HEK293 (cell line): Measurements from ENCODE around the gene NKX1-1.

Experiments used
- CTCF ChIA-PET: fragments of 350-600 bp; formaldehyde crosslinking; extraction: SDS; loops from one replicate; lab custom pipeline; 2021; ENCODE audit warnings: antibody characterized with exemption; lab: Yijun Ruan, JAX
- POLR2A ChIA-PET: fragments of 300-600 bp; formaldehyde crosslinking; extraction: SDS; loops from one replicate; lab custom pipeline; 2020; ENCODE audit warnings: antibody characterized with exemption, inconsistent platforms; lab: Yijun Ruan, JAX
- H3K27ac ChIP-seq: fragments of 200-500 bp; sonication (Bioruptor generic); 2 replicates; pipeline ENCODE4 v1.5.1; 2014; ENCODE audit warnings: low read depth, low read length, control low read depth, inconsistent platforms; ENCODE audit errors: extremely low read depth
- H3K36me3 ChIP-seq, 2 experiments: fragments of 200-500 bp in 1 of 2; sonication (Bioruptor generic) in 1 of 2; 1 replicate in 1 of 2; 2 replicates in 1 of 2; pipeline ENCODE4 v1.5.1; 2014 to 2017; ENCODE audit warnings: inconsistent platforms in 2 of 2, low read length in 2 of 2; ENCODE audit not compliant: control insufficient read depth in 2 of 2, insufficient read depth in 1 of 2
- H3K4me1 ChIP-seq: fragments of 200-500 bp; sonication (Bioruptor generic); 2 replicates; pipeline ENCODE4 v1.5.1; 2014; ENCODE audit warnings: mild to moderate bottlenecking, low read length, inconsistent platforms; ENCODE audit not compliant: control insufficient read depth, insufficient read depth
- H3K4me3 ChIP-seq: 2 replicates; pipeline ENCODE4 v1.5.1; 2011; ENCODE audit warnings: low read depth, mild to moderate bottlenecking, control low read depth, low read length, moderate library complexity
- H3K9me3 ChIP-seq: fragments of 200-500 bp; sonication (Bioruptor generic); 2 replicates; pipeline ENCODE4 v1.5.1; 2014; ENCODE audit warnings: low read depth, low read length, inconsistent platforms; ENCODE audit not compliant: control insufficient read depth, insufficient read depth
- HOXD13 ChIP-seq: sonication (generic); formaldehyde crosslinking; IDR thresholded peaks from 2 replicates; pipeline ENCODE4 v1.8.0; 2022; ENCODE audit warnings: missing genetic modification reagents, borderline replicate concordance
- KLF17 ChIP-seq: fragments of 450-650 bp; formaldehyde crosslinking; IDR thresholded peaks from 2 replicates; pipeline ENCODE4 v1.5.1; 2016; ENCODE audit warnings: missing biosample characterization, missing genetic modification characterization
- KLF8 ChIP-seq: fragments of 450-650 bp; formaldehyde crosslinking; IDR thresholded peaks from 2 replicates; pipeline ENCODE4 v1.5.1; 2016; ENCODE audit warnings: missing biosample characterization, missing genetic modification characterization
- RBAK ChIP-seq: fragments of 450-650 bp; formaldehyde crosslinking; IDR thresholded peaks from 2 replicates; pipeline ENCODE4 v1.5.1; 2016; ENCODE audit warnings: missing biosample characterization, missing genetic modification characterization
- YY2 ChIP-seq: fragments of 450-650 bp; formaldehyde crosslinking; IDR thresholded peaks from 2 replicates; pipeline ENCODE4 v1.5.1; 2016; ENCODE audit warnings: missing biosample characterization, missing genetic modification characterization
- ZBTB1 ChIP-seq: fragments of 450-650 bp; formaldehyde crosslinking; IDR thresholded peaks from 2 replicates; pipeline ENCODE4 v1.5.1; 2016; ENCODE audit warnings: missing biosample characterization, missing genetic modification characterization
- ZEB2 ChIP-seq: fragments of 450-650 bp; formaldehyde crosslinking; IDR thresholded peaks from 2 replicates; pipeline ENCODE4 v1.5.1; 2016; ENCODE audit warnings: missing biosample characterization, missing genetic modification characterization
- ZFHX2 ChIP-seq: fragments of 450-650 bp; formaldehyde crosslinking; conservative IDR thresholded peaks from 2 replicates; pipeline ENCODE4 v1.5.1; 2016; ENCODE audit warnings: missing biosample characterization, missing genetic modification characterization
- ZNF140 ChIP-seq: fragments of 450-650 bp; formaldehyde crosslinking; IDR thresholded peaks from 2 replicates; pipeline ENCODE4 v1.5.1; 2016; ENCODE audit warnings: missing biosample characterization, missing genetic modification characterization
- ZNF146 ChIP-seq: fragments of 450-650 bp; formaldehyde crosslinking; IDR thresholded peaks from 2 replicates; pipeline ENCODE4 v1.5.1; 2016; ENCODE audit warnings: missing biosample characterization, missing genetic modification characterization
- ZNF155 ChIP-seq: fragments of 450-650 bp; formaldehyde crosslinking; IDR thresholded peaks from 2 replicates; pipeline ENCODE4 v1.5.1; 2016; ENCODE audit warnings: missing biosample characterization, missing genetic modification characterization
- ZNF175 ChIP-seq: fragments of 450-650 bp; formaldehyde crosslinking; IDR thresholded peaks from 2 replicates; pipeline ENCODE4 v1.5.1; 2016; ENCODE audit warnings: missing biosample characterization, missing genetic modification characterization
- ZNF274 ChIP-seq, 2 experiments: fragments of 200-500 bp in 1 of 2; fragments of 450-650 bp in 1 of 2; sonication (Bioruptor generic) in 1 of 2; formaldehyde crosslinking in 1 of 2; IDR thresholded peaks; 2 replicates each; pipeline versions ENCODE4 v1.5.1 to v1.6.1; 2014 to 2016; ENCODE audit warnings: borderline replicate concordance in 1 of 2, inconsistent platforms in 1 of 2, low read length in 1 of 2, missing biosample characterization in 1 of 2, missing genetic modification characterization in 1 of 2
- ZNF280D ChIP-seq: fragments of 450-650 bp; formaldehyde crosslinking; IDR thresholded peaks from 2 replicates; pipeline ENCODE4 v1.5.1; 2016; ENCODE audit warnings: missing biosample characterization, missing genetic modification characterization
- ZNF48 ChIP-seq: fragments of 450-650 bp; formaldehyde crosslinking; IDR thresholded peaks from 2 replicates; pipeline ENCODE4 v1.5.1; 2016; ENCODE audit warnings: missing biosample characterization, missing genetic modification characterization
- ZNF596 ChIP-seq: fragments of 450-650 bp; IDR thresholded peaks from 2 replicates; pipeline ENCODE4 v1.5.0; 2018; ENCODE audit warnings: missing biosample characterization, mild to moderate bottlenecking, missing genetic modification characterization, moderate library complexity
- ZNF600 ChIP-seq: fragments of 450-650 bp; formaldehyde crosslinking; IDR thresholded peaks from 2 replicates; pipeline ENCODE4 v1.5.1; 2016; ENCODE audit warnings: missing biosample characterization, missing genetic modification characterization
- ZNF624 ChIP-seq: fragments of 450-650 bp; formaldehyde crosslinking; IDR thresholded peaks from 2 replicates; pipeline ENCODE4 v1.5.1; 2017; ENCODE audit warnings: missing biosample characterization, missing genetic modification characterization
- ZNF629 ChIP-seq: fragments of 450-650 bp; formaldehyde crosslinking; IDR thresholded peaks from 2 replicates; pipeline ENCODE4 v1.5.1; 2017; ENCODE audit warnings: missing biosample characterization, missing genetic modification characterization
- ZNF777 ChIP-seq: fragments of 450-650 bp; formaldehyde crosslinking; IDR thresholded peaks from 2 replicates; pipeline ENCODE4 v1.5.1; 2017; ENCODE audit warnings: missing biosample characterization, missing genetic modification characterization, borderline replicate concordance
- ZSCAN4 ChIP-seq: fragments of 450-650 bp; formaldehyde crosslinking; IDR thresholded peaks from 2 replicates; pipeline ENCODE4 v1.5.1; 2017; ENCODE audit warnings: missing biosample characterization, missing genetic modification characterization
- TF ChIP-seq, protein P1 (sequence below): fragments of 450-650 bp; formaldehyde crosslinking; optimal IDR thresholded peaks from 2 replicates; pipeline ENCODE3; 2016; ENCODE audit warnings: missing biosample characterization, mild to moderate bottlenecking, missing genetic modification characterization
- TF ChIP-seq, protein P2 (sequence below): fragments of 450-650 bp; formaldehyde crosslinking; IDR thresholded peaks from 2 replicates; pipeline ENCODE4 v1.5.1; 2016; ENCODE audit warnings: missing biosample characterization, missing genetic modification characterization
- TF ChIP-seq, protein P3 (sequence below): fragments of 450-650 bp; formaldehyde crosslinking; IDR thresholded peaks from 2 replicates; pipeline ENCODE4 v1.5.1; 2016; ENCODE audit warnings: missing biosample characterization, missing genetic modification characterization

Gene NKX1-1

GRCh38 chr4:1370321-1371124, 35.7 kb downstream of the NKX1-1 start:
- ChIA-PET POLR2A (no interaction called here), CTCF (interaction anchor here (0.6 to 0.7 kb wide), 2 partner anchors 9 to 15 kb away, joined by 3 read pairs; no protein-coding TSS in a partner anchor)
- H3K36me3 ChIP-seq: peaks cover 0 to 62% of the 10 kb centered on the region in 2 experiments; a peak in 1 of 3 replicates
- TF ChIP-seq ZNF146 (tag by site-specific recombination) (no peak), KLF8 (no peak), ZFHX2 (tag by site-specific recombination) (no peak), ZNF624 (tag by site-specific recombination) (no peak), ZEB2 (tag by site-specific recombination) (no peak), ZNF48 (tag by site-specific recombination) (no peak), YY2 (tag by site-specific recombination) (no peak), RBAK (tag by site-specific recombination) (no peak), HOXD13 (CRISPR knock-in tag) (no peak), ZNF155 (tag by site-specific recombination) (no peak), ZNF274 (IDR thresholded peaks at IDR 0.05; ENCODE audit: low read length) (no peak), ZNF274 (tag by site-specific recombination; IDR thresholded peaks at IDR 0.05; ENCODE audit: borderline replicate concordance) (no peak), ZSCAN4 (no peak), ZNF629 (tag by site-specific recombination) (no peak)
- TF ChIP-seq, protein P1, sequence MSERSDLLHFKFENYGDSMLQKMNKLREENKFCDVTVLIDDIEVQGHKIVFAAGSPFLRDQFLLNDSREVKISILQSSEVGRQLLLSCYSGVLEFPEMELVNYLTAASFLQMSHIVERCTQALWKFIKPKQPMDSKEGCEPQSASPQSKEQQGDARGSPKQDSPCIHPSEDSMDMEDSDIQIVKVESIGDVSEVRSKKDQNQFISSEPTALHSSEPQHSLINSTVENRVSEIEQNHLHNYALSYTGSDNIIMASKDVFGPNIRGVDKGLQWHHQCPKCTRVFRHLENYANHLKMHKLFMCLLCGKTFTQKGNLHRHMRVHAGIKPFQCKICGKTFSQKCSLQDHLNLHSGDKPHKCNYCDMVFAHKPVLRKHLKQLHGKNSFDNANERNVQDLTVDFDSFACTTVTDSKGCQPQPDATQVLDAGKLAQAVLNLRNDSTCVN: no peak
- H3K9me3 ChIP-seq: no peaks in the 10 kb centered on the region
- H3K27ac ChIP-seq: no peak overlapping the region
- H3K4me1 ChIP-seq: no peaks in the 10 kb centered on the region
- no peak overlapping the region for H3K4me3 ChIP-seq

- H3K36me3 ChIP-seq: peaks cover 0 to 55% of the 10 kb centered on the region in 2 experiments; a peak in 1 of 3 replicates
- POLR2A ChIA-PET: no interaction called here
- TF ChIP-seq ZNF175 (no peak), ZBTB1 (tag by site-specific recombination) (no peak), KLF17 (tag by site-specific recombination) (no peak), ZNF777 (tag by site-specific recombination) (no peak), ZNF280D (tag by site-specific recombination) (no peak), ZNF600 (no peak), ZNF596 (tag by site-specific recombination) (no peak), ZNF140 (tag by site-specific recombination) (no peak)
- TF ChIP-seq, protein P2, sequence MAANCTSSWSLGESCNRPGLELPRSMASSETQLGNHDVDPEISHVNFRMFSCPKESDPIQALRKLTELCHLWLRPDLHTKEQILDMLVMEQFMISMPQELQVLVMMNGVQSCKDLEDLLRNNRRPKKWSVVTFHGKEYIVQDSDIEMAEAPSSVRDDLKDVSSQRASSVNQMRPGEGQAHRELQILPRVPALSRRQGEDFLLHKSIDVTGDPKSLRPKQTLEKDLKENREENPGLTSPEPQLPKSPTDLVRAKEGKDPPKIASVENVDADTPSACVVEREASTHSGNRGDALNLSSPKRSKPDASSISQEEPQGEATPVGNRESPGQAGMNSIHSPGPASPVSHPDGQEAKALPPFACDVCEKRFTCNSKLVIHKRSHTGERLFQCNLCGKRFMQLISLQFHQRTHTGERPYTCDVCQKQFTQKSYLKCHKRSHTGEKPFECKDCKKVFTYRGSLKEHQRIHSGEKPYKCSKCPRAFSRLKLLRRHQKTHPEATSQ (tag by site-specific recombination): no peak
- TF ChIP-seq, protein P3, sequence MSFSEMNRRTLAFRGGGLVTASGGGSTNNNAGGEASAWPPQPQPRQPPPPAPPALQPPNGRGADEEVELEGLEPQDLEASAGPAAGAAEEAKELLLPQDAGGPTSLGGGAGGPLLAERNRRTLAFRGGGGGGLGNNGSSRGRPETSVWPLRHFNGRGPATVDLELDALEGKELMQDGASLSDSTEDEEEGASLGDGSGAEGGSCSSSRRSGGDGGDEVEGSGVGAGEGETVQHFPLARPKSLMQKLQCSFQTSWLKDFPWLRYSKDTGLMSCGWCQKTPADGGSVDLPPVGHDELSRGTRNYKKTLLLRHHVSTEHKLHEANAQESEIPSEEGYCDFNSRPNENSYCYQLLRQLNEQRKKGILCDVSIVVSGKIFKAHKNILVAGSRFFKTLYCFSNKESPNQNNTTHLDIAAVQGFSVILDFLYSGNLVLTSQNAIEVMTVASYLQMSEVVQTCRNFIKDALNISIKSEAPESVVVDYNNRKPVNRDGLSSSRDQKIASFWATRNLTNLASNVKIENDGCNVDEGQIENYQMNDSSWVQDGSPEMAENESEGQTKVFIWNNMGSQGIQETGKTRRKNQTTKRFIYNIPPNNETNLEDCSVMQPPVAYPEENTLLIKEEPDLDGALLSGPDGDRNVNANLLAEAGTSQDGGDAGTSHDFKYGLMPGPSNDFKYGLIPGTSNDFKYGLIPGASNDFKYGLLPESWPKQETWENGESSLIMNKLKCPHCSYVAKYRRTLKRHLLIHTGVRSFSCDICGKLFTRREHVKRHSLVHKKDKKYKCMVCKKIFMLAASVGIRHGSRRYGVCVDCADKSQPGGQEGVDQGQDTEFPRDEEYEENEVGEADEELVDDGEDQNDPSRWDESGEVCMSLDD (tag by site-specific recombination): no peak
Observed at GRCh38 chr4:1369479-1370079, 36.7 kb downstream of the NKX1-1 start.

More at GRCh38 chr4:1369479-1370079, 36.7 kb downstream of the NKX1-1 start:
- H3K4me1 ChIP-seq: no peaks in the 10 kb centered on the region
- no peak overlapping the region for H3K27ac ChIP-seq
- CTCF ChIA-PET: no interaction called here
- no peaks in the 10 kb centered on the region for H3K9me3 ChIP-seq
- no peak overlapping the region for H3K4me3 ChIP-seq
